Measurements from ENCODE around the gene GRIA1.

Gene GRIA1

GRCh38 chr5:153490118-153491037, at the start of gene GRIA1:
GRIA1 (plus strand) TSS chr5:153490670.
- TF ChIP-seq GATA1 (IDR thresholded peaks at IDR 0.05; ENCODE audit: low read depth, low read length) (no peak), POLR2A (IDR thresholded peaks at IDR 0.05; ENCODE audit: low read length) (no peak)
- DNase-seq = no peak

- no peak for TF ChIP-seq POLR2A (IDR thresholded peaks at IDR 0.05; ENCODE audit: low read length)
- no peak for DNase-seq
Measured at GRCh38 chr5:153445875-153446579, 44.4 kb upstream of the GRIA1 start.

GRCh38 chr5:153447534-153447933, 42.9 kb upstream of the GRIA1 start:
- TF ChIP-seq POLR2A (IDR thresholded peaks at IDR 0.05; ENCODE audit: low read length) = no peak
- no peak for TF ChIP-seq GATA1 (IDR thresholded peaks at IDR 0.05; ENCODE audit: low read depth, low read length)
- no peak for DNase-seq

GRCh38 chr5:153456354-153456753, 34.1 kb upstream of the GRIA1 start:
- no peak for DNase-seq

GRCh38 chr5:153456993-153457392, 33.5 kb upstream of the GRIA1 start:
- no peak for DNase-seq
- TF ChIP-seq POLR2A (IDR thresholded peaks at IDR 0.05; ENCODE audit: low read length) = no peak
- no peak for TF ChIP-seq GATA1 (IDR thresholded peaks at IDR 0.05; ENCODE audit: low read depth, low read length)

More at GRCh38 chr5:153456354-153456753, 34.1 kb upstream of the GRIA1 start:
- TF ChIP-seq GATA1 (IDR thresholded peaks at IDR 0.05; ENCODE audit: low read depth, low read length) (no peak), POLR2A (IDR thresholded peaks at IDR 0.05; ENCODE audit: low read length) (no peak)

- TF ChIP-seq GATA1 (IDR thresholded peaks at IDR 0.05; ENCODE audit: low read depth, low read length) = no peak
- TF ChIP-seq POLR2A (IDR thresholded peaks at IDR 0.05; ENCODE audit: low read length) = no peak
- DNase-seq = no peak
Measured at GRCh38 chr5:153458268-153458667, 32.2 kb upstream of the GRIA1 start.

GRCh38 chr5:153459051-153459743, 31.3 kb upstream of the GRIA1 start:
- DNase-seq = no peak
- TF ChIP-seq POLR2A (IDR thresholded peaks at IDR 0.05; ENCODE audit: low read length) = no peak
- TF ChIP-seq GATA1 (IDR thresholded peaks at IDR 0.05; ENCODE audit: low read depth, low read length) = no peak

GRCh38 chr5:153460421-153460820, 30.0 kb upstream of the GRIA1 start:
- DNase-seq = no peak
- TF ChIP-seq GATA1 (IDR thresholded peaks at IDR 0.05; ENCODE audit: low read depth, low read length) (no peak), POLR2A (IDR thresholded peaks at IDR 0.05; ENCODE audit: low read length) (no peak)

- no peak for DNase-seq
- TF ChIP-seq POLR2A (IDR thresholded peaks at IDR 0.05; ENCODE audit: low read length) (no peak), GATA1 (IDR thresholded peaks at IDR 0.05; ENCODE audit: low read depth, low read length) (no peak)
Measured at GRCh38 chr5:153461341-153461740, 29.1 kb upstream of the GRIA1 start.

GRCh38 chr5:153463806-153464205, 26.7 kb upstream of the GRIA1 start:
- TF ChIP-seq GATA1 (IDR thresholded peaks at IDR 0.05; ENCODE audit: low read depth, low read length) = no peak
- TF ChIP-seq POLR2A (IDR thresholded peaks at IDR 0.05; ENCODE audit: low read length) = no peak
- no peak for DNase-seq

- TF ChIP-seq GATA1 (IDR thresholded peaks at IDR 0.05; ENCODE audit: low read depth, low read length) (no peak), POLR2A (IDR thresholded peaks at IDR 0.05; ENCODE audit: low read length) (no peak)
Measured at GRCh38 chr5:153467546-153467945, 22.9 kb upstream of the GRIA1 start.

GRCh38 chr5:153469423-153469822, 21.0 kb upstream of the GRIA1 start:
- no peak for DNase-seq
- TF ChIP-seq POLR2A (IDR thresholded peaks at IDR 0.05; ENCODE audit: low read length) (no peak), GATA1 (IDR thresholded peaks at IDR 0.05; ENCODE audit: low read depth, low read length) (no peak)

More at GRCh38 chr5:153467546-153467945, 22.9 kb upstream of the GRIA1 start:
- no peak for DNase-seq

- no peak for TF ChIP-seq POLR2A (IDR thresholded peaks at IDR 0.05; ENCODE audit: low read length)
- TF ChIP-seq GATA1 (IDR thresholded peaks at IDR 0.05; ENCODE audit: low read depth, low read length) = no peak
- no peak for DNase-seq
Measured at GRCh38 chr5:153470736-153471135, 19.7 kb upstream of the GRIA1 start.

- TF ChIP-seq POLR2A (IDR thresholded peaks at IDR 0.05; ENCODE audit: low read length) (no peak), GATA1 (IDR thresholded peaks at IDR 0.05; ENCODE audit: low read depth, low read length) (no peak)
- no peak for DNase-seq
Measured at GRCh38 chr5:153476767-153477166, 13.7 kb upstream of the GRIA1 start.

Data from erythroblast (primary cell).